DMS79 treated with DMSO at 0.1 percent for 48 hours (cell line): ENCODE data around the gene MTHFD2.
A peak's percentile ranks its signal among the peaks of the same experiment; 100 is the strongest.
"Not testable (repeated sequence)": the region's sequence is repeated elsewhere in the genome, so short reads cannot be mapped to it uniquely, and the experiment has no call there.

Source experiments
- DNase-seq: peaks from one replicate; lab custom pipeline; 2025; lab: John Stamatoyannopoulos, UW

Gene MTHFD2

GRCh38 chr2:74198461-74199274 is at the start of gene MTHFD2:
Gene MTHFD2, plus strand, starts transcription at chr2:74198615. Its CDS starts 27 bp downstream, at chr2:74198642.
- DNase-seq = peak; percentile 92

GRCh38 chr2:74149247-74149525 is 49.2 kb upstream of the MTHFD2 start:
- no peak for DNase-seq

DNA sequence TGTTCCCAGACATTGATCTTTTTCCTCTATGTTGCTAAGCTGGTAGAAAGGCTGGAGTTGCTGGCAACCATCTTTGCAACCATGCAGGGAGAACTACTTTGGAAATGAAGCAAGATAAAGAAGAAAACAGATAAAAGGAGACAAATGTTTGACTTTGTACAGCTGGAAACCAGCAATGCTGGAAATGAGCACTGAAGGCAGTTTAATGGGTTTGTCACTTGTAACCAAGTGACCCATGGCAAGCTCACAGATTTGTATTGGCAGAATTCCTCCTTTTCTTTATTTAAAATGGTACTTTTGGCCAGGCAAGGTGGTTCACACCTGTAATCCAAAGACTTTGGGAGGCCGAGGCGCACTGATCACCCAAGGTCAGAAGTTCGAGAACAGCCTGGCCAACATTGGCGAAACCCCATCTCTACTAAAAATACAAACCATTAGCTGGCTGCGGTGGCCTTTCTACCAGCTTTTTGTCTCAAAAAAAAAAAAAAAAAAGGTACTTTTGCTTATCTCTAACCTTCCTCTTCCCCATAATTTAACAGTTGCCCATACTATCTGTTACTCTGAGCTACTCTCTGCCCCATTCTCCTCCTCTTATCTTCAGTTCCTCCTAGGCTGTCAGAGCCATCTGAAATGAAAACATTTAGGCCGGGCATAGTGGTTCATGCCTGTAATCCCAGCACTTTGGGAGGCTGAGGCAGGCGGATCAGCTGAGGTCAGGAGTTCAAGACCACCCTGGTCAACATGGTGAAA is 48.7 kb upstream of the MTHFD2 start:
- no peak for DNase-seq

- DNase-seq = no peak
These were observed 45.5 kb upstream of the MTHFD2 start for GRCh38 chr2:74152954-74153353.

GRCh38 chr2:74155830-74156229 is 42.6 kb upstream of the MTHFD2 start:
- DNase-seq = no peak

DNA sequence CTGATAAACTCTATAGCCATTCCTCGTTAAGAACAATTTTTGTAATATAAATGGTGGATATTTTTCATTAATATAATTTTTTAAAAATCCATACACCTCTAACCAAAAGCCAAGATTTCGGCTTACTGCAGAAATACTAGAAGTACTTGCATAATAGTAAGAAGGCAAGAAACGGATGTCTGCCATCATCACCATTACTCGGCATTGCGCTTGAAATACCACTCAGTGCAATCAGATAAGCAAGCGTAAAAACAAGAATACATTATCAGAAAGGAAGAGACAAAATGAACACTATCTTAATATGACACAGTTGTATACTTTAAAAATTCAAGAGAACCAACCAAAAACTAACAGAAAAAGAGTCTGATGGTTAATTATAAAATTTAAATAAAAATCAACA is 35.5 kb upstream of the MTHFD2 start:
- no peak for DNase-seq

DNA sequence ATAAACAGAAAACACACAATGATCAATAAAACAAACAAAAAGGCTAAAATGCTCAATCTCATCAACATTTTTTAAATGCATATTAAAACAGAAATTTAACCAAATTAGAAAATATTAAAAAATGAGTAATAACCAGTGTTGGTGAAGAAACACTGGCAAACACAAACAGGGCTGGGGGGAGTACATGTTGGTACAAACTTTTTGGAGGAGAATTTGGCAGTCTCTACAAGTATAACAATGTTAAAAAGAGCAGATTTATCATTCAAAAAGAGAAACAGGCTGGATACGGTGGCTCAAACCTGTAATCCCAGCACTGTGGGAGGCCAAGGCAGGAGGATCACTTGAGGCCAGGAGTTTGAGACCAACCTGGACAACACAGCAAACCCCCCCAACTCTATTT is 33.7 kb upstream of the MTHFD2 start:
- no peak for DNase-seq

DNA sequence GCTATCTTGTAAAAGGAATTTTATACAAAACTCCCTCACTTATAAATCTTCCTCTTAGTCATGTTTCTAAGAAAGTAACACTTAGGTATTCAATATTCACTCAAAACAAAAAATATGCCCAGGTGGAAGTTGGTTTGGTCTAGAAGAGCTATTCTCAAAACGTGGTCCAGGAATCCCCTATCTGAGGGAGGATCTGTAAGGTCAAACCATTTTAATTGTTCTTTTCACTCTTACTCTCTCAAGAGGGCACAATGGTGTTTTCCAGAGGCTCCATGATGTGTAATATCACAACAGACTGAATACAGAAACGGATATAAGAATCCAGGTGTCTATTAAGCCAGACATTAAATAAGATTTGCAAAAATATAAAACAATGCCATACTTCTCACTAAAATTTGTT is 29.7 kb upstream of the MTHFD2 start:
- DNase-seq = no peak

- no peak for DNase-seq
These were observed 23.5 kb upstream of the MTHFD2 start for GRCh38 chr2:74174909-74175308.

GRCh38 chr2:74177696-74178095 is 20.7 kb upstream of the MTHFD2 start:
- DNase-seq = no peak

DNA sequence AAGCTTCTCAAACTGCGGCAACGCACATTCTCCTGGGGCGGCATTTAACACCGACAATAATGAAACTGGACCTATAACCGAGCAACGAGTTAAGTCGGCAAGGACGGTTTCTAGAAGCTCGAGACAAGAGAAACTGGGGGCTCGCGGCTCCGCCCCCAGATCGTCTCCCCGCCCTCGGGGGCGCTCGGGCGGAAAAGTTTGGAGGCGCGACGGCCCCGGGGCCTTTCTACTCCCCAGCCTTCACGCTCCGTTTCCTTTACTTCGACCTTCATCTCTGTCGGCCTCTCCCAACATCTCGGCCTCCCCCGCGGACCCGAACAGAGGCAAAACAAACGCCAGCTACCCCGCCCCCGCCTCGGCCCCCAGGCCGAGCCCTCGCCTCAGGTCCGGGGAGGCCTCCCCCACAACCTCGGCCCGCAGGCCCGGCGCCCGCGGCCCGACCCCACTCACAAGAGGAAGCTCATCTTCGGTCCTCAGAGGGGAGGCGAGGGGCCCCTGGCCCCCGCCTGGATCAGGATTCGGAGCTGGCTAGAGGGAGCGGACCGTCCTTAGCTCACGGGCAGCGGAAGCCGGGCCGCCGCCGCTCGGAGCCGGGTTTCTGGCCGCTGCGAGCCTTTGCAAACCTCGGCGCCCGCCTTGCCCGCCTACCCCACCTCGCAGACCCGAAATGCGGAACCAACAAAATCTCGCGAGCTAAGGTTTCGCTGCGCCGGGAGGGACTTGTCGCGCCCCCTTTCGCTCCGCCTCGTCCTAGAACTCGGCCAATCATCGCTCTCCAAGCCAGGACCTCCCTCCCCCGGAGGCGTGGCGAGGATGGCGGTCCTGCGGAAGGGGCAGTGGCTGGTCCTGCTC is 20.0 kb upstream of the MTHFD2 start, which contains the start of gene MOB1A:
TSS of gene MOB1A (minus strand) at position 669 of the 852 bp plus-strand sequence. CDS start at position 464, 205 bp downstream.
- DNase-seq = peak; percentile 98

GRCh38 chr2:74179063-74179865 is 19.2 kb upstream of the MTHFD2 start:
- no peak for DNase-seq

- DNase-seq = no peak
These were observed 16.7 kb upstream of the MTHFD2 start for GRCh38 chr2:74181739-74182138.

DNA sequence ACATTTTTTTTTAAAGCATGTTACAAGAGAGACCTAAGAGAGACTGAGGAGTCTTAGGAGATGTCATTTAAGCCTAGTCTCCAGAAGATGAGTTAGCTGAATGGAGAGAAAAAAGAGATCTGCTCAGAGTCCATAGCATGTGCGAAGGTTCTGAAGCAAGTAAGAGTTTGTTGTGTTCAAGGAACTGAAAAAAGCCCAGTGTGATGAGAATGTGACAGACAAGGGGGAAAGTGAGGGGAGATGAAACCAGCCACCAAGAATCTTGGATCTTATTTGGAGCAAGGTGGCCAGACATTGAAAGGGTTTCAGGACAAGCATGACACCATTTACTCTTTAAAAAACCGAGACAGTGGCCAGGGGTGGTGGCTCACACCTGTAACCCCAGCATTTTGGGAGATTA is 14.5 kb upstream of the MTHFD2 start:
- DNase-seq = no peak

DNA sequence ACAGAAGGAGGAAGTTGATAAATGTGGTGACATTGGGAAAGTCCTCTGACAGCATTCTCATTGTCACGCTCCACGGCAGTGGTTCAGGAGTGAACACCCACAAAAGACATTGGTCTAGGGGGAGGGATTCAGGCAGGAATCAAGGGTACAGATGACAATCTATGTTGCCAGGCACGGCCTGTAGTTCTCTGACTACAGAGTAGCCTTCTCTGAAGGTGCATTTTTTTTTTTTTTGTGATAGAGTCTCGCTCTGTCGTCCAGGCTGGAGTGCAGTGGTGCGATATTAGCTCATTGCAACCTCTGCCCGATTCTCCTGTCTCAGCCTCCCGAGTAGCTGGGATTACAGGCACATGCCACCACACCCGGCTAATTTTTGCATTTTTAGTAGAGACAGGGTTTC is 12.4 kb upstream of the MTHFD2 start:
- no peak for DNase-seq

DNA sequence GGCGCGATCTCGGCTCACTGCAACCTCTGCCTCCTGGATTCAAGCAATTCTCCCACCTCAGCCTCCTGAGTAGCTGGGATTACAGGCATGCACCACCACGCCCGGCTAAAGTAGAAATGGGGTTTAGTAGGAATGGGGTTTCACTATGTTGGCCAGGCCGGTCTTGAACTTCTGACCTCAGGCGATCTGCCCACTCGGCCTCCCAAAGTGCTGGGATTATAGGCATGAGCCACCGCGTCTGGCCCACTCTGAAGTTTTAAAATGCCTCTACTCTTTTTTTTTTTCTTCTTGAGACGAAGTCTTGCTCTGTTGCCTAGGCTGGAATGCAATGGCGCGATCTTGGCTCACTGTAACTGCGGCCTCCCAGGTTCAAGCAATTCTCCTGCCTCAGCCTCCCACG is 11.7 kb upstream of the MTHFD2 start:
- DNase-seq = not testable (repeated sequence)

- DNase-seq = no peak
These were observed 10.3 kb upstream of the MTHFD2 start for GRCh38 chr2:74188018-74188601.

DNA sequence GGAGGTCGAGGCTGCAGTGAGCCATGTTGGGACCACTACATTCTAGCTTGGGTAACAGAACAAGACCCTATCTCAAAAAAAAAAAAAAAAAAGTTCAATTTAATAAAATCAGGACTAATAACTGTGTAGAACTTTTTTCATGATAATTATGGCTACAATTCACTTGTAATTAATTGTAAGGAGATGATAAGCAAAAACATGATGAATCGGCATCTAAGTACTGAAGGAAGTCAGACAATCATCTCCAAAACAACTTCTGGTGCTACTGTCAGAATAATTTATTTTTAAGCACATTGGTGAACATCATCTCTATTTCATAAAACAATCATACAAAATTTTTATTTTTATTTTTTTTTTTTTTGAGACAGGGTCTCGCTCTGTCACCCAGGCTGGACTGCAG is 9.7 kb upstream of the MTHFD2 start:
- DNase-seq = no peak

DNA sequence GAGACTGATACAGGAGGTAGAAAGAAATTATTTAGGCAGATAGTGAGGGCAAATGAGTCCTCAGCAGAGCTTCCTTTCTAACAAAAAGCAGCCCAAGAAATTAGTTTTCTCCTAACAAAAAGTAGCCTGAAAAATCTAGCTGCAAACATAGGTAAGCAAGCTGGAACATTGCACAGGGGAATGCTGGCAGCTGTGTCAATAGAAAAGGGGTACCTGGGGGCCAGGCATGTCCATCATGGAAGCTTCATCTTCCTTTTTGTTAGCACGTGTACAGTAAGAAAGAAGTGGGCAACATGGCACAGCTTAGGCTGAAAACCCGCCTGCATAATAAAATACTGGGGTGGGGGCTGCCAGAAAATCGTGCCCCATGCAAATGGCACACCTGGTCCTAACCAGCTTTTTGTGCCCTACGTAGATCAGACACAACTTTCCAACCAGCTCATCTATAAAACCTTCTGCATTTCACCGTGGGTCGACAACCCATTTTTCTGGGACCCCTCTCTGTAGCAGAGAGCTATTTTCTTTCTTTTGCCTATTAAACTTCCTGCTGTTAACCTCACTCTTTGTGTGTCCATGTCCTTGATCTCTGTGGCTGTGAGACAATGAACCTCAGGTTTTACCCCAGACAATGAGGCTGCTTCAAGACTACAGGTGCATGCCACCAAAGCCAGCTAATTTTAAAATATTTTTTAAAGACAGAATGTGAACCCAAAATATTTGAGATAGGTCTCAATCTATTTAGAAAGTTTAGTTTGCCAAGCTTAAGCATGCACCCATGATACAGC is 6.6 kb upstream of the MTHFD2 start:
- DNase-seq = no peak

DNA sequence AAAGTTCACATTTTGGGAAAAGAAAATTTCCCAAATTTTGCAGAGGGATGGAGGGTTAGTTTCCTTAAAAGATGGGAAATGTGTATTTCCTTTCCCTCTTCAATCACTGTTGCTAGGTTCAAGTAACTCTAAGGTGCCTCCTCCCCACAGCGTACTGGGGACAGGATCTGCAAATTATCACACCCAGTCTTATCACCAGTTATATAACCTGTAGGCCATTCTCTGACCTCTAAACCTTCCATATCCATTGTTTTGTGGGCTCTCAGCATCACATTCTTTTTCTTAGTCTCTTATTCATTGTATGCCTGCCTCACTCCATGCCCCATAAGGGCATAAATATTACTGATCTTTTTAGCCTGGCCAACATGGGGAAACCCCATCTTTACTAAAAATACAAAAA is 3.6 kb upstream of the MTHFD2 start:
- no peak for DNase-seq

DNA sequence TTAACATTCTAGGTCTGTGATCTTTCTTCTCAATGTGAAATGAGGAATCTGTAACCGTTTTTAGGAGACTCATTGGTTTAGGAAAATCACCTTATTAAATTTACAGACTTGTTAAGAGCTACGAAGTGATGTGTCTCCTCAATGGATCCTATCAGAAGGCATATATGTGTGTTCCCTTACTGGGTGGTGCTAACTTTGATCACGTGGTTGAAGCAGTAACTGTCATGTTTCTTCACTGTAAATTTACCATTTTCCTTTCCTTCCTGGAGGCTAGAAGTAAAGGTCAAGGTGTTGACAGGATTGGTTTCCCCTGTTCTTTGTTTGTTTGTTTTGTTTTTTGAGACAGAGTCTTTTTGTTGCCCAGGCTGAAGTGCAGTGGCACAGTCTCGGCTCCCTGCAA is 1.4 kb upstream of the MTHFD2 start:
- no peak for DNase-seq
